BJ (cell line): Measurements from ENCODE around the gene MBOAT7. TPM values are rescaled to one million over a fixed set of nuclear protein-coding genes. Genes with fewer than 3 reads are reported as not detected.

Experiments
- CTCF ChIA-PET: fragments of 350-600 bp; formaldehyde crosslinking; extraction: SDS; loops from one replicate; lab custom pipeline; 2021; ENCODE audit warnings: antibody characterized with exemption, inconsistent platforms; lab: Yijun Ruan, JAX
- POLR2A ChIA-PET: fragments of 300-600 bp; sonication (Branson Sonifier 250); formaldehyde crosslinking; extraction: SDS; loops from one replicate; lab custom pipeline; 2021; ENCODE audit warnings: antibody characterized with exemption; lab: Charles Lee
- DNase-seq: peaks from one replicate; pipeline ENCODE4 v3.0.0-alpha.2; 2011; ENCODE audit warnings: low read depth
- H3K27me3 ChIP-seq: 2 replicates; pipeline ENCODE4 v1.6.0; 2011; ENCODE audit warnings: low read length; ENCODE audit not compliant: control insufficient read depth, insufficient read depth
- H3K36me3 ChIP-seq: 2 replicates; pipeline ENCODE4 v1.5.1; 2011; ENCODE audit warnings: low read length; ENCODE audit not compliant: control insufficient read depth, insufficient read depth
- H3K4me3 ChIP-seq: 2 replicates; pipeline ENCODE4 v1.5.1; 2011; ENCODE audit warnings: low read depth, mild to moderate bottlenecking, control low read depth, low read length
- polyA plus RNA-seq: library from polyadenylated mRNA; depleted of rRNA; stranded (reverse); fragments of >200 nt; gene quantifications from 2 replicates; pipeline ENCODE4 v1.2.3, GENCODE V29; 2011
- TF ChIP-seq, protein P1 (sequence below): IDR thresholded peaks from 2 replicates; pipeline ENCODE4 v1.5.1; 2011; ENCODE audit warnings: low read depth, mild to moderate bottlenecking, control low read depth, inconsistent platforms, low read length, moderate library complexity; ENCODE audit not compliant: insufficient read depth

Gene MBOAT7
- polyA plus RNA-seq, 1 experiment = 101 TPM

DNA sequence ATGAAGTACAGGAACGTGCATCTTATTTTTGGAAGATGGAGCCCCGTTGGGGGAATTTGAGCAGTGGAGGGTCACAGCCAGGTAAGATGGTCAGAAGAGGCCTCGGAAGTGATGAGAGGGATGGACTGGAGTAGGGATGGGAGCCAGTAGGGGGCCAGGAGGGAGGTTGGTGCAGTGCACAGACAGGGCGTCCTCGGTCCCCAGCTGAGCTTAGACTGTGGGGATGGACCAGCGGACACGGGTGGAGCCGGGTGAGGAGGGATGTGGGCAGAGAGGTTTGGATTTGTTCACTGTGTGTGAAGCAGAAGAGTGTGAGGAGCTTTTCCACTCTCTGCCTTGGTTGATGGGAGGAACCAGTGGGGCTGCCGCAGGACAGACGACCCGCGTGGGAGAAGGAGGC is 21.9 kb upstream of the MBOAT7 start:
- H3K4me3 ChIP-seq = no peak overlapping the region
- TF ChIP-seq, protein P1, sequence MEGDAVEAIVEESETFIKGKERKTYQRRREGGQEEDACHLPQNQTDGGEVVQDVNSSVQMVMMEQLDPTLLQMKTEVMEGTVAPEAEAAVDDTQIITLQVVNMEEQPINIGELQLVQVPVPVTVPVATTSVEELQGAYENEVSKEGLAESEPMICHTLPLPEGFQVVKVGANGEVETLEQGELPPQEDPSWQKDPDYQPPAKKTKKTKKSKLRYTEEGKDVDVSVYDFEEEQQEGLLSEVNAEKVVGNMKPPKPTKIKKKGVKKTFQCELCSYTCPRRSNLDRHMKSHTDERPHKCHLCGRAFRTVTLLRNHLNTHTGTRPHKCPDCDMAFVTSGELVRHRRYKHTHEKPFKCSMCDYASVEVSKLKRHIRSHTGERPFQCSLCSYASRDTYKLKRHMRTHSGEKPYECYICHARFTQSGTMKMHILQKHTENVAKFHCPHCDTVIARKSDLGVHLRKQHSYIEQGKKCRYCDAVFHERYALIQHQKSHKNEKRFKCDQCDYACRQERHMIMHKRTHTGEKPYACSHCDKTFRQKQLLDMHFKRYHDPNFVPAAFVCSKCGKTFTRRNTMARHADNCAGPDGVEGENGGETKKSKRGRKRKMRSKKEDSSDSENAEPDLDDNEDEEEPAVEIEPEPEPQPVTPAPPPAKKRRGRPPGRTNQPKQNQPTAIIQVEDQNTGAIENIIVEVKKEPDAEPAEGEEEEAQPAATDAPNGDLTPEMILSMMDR = no peak
- POLR2A ChIA-PET = no interaction called here
- CTCF ChIA-PET = interaction anchor here (1.4 to 1.5 kb wide), 2 partner anchors 18 to 55 kb away, joined by 3 read pairs; no protein-coding TSS in a partner anchor
- H3K36me3 ChIP-seq = peaks cover 15% of the 10 kb centered on the region
- no peak for DNase-seq
- no peaks in the 10 kb centered on the region for H3K27me3 ChIP-seq

DNA sequence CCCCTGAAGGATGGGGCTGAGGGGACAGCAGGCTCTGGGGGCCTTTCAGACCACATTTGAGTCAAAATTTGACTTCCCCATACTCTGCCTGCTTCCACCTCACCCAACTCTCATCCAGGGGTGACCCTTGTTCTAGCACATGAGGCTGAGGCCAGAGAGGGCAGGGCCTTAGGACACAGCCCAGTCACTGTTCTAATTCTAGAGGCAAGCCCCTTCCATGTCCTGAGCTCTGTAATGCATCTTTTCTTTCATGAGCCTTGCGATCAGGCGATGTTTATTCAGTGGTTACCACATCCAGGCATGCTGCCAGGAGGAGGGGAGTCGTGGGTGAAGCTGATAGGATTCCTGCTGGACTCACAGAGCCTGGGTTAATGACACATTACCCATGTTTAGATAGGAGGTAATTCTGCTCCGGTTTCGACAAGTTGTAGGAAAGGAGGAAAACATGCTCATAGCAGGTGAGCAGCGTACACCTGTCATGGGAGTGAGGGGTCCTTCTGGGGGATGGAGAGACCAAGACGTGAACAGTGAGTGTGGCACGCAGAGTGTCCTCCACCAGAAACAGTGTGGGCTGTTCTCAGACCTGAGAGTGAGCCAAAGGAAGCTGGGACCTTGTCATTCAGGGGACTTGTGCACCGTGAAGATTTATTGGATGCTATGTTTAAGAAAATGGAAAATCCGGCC is 20.6 kb upstream of the MBOAT7 start:
- no peaks in the 10 kb centered on the region for H3K27me3 ChIP-seq
- peaks cover 21% of the 10 kb centered on the region for H3K36me3 ChIP-seq
- peak; percentile 87 for DNase-seq
- ChIA-PET CTCF (interaction anchor here (0.9 to 1.5 kb wide), 3 partner anchors 10 to 30 kb away, joined by 3 read pairs; no protein-coding TSS in a partner anchor), POLR2A (interaction anchor here (0.7 to 1.8 kb wide), 4 partner anchors 9 to 78 kb away, joined by 3 to 5 read pairs (median 4); partner anchors contain the start of gene MBOAT7)
- TF ChIP-seq, protein P1 = no peak
- no peak overlapping the region for H3K4me3 ChIP-seq

DNA sequence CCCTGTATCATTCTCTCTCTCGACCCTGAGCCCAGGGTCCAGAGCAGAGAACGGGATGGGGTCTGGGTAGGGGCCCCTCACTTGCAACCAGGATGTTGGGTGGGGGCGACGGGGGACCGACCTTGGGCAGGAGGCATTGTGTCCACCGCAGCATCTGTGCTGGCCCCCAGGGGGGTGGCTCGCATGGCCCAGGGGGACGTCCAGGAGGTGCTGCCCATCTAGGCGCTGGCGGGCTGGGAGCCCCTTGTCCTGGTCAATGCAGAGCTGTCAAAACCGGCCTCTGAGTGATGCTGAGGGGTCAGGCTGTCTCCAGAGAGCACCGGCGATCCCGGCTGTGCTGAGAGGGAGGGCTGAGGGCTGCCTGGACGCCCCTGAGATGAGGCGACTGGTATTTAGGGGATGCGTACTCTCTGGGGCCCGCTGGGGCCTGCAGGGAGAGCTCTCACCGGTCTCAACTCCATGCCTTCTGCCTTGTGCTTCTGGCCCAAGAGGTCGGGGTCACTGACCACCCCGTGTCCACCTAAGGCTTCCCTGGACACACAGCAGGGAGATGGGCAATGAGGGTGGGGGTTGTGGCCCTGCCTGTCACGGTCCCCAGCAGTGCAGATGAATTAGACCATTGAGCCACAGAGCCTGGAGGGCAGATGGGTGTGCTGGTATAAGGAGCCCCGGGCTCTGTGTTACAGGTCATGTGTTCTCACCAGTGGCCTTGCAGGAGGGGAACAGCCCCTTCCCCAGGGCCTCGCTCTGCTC is 19.9 kb upstream of the MBOAT7 start:
- H3K4me3 ChIP-seq = no peak overlapping the region
- DNase-seq = no peak

DNA sequence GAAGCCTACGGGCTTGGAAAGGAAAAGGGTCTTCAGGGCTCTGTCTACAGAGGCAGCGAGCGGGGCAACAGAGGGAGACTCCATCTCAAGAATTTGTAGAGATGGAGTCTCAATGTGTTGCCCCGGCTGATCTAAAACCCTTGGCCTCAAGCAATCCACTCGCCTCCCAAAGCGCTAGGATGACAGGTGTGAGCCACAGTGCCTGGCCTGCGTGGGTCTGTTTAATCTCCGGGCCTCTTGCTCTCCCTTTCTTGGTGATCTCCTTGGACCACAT is 19.3 kb upstream of the MBOAT7 start:
- H3K36me3 ChIP-seq = peaks cover 21% of the 10 kb centered on the region
- ChIA-PET CTCF (no interaction called here), POLR2A (no interaction called here)
- TF ChIP-seq, protein P1 = no peak
- H3K27me3 ChIP-seq = no peaks in the 10 kb centered on the region
- DNase-seq = no peak
- no peak overlapping the region for H3K4me3 ChIP-seq

More for the DNA sequence above, 19.9 kb upstream of the MBOAT7 start:
- H3K27me3 ChIP-seq = no peaks in the 10 kb centered on the region
- TF ChIP-seq, protein P1 = no peak
- ChIA-PET CTCF (interaction anchor here (0.9 to 1.3 kb wide), 2 partner anchors 9 to 30 kb away, joined by 3 read pairs; no protein-coding TSS in a partner anchor), POLR2A (interaction anchor here (1.0 to 1.8 kb wide), 2 partner anchors 8 to 20 kb away, joined by 4 to 5 read pairs; partner anchors contain the start of gene MBOAT7)
- H3K36me3 ChIP-seq = peaks cover 21% of the 10 kb centered on the region
